Neural progenitor cell (in vitro differentiated cells): ENCODE measurements around the gene ATP5PB. TPM values are rescaled to one million over a fixed set of nuclear protein-coding genes. Genes with fewer than 3 reads are reported as not detected.
A peak's percentile ranks its signal among the peaks of the same experiment; 100 is the strongest.

ENCODE experiments used
- DNase-seq: peaks from one replicate; pipeline ENCODE4 v3.0.0-alpha.2; 2016; ENCODE audit warnings: low spot score
- H2AFZ ChIP-seq: fragments of 200-600 bp; sonication (generic); replicated peaks from 2 replicates; pipeline ENCODE4 v1.6.1; 2016; ENCODE audit warnings: antibody characterized with exemption
- H3F3A ChIP-seq: fragments of 200-600 bp; sonication (generic); 2 replicates; pipeline ENCODE4 v1.6.1; 2016; ENCODE audit warnings: antibody characterized with exemption, low read depth
- H3K27ac ChIP-seq: fragments of 200-600 bp; sonication (generic); 2 replicates; pipeline ENCODE4 v1.5.1; 2016; ENCODE audit warnings: mild to moderate bottlenecking
- H3K27me3 ChIP-seq: fragments of 200-600 bp; sonication (generic); 2 replicates; pipeline ENCODE4 v1.6.1; 2016; ENCODE audit warnings: mild to moderate bottlenecking, moderate library complexity
- H3K36me3 ChIP-seq: fragments of 200-600 bp; sonication (generic); 2 replicates; pipeline ENCODE4 v1.5.1; 2016
- H3K4me1 ChIP-seq: fragments of 200-600 bp; sonication (generic); 2 replicates; pipeline ENCODE4 v1.6.1; 2016; ENCODE audit warnings: mixed run types
- H3K4me2 ChIP-seq: fragments of 200-600 bp; sonication (generic); 2 replicates; pipeline ENCODE4 v1.6.1; 2016
- H3K4me3 ChIP-seq: fragments of 200-600 bp; sonication (generic); 2 replicates; pipeline ENCODE4 v1.5.1; 2016
- H3K79me2 ChIP-seq: fragments of 200-600 bp; sonication (generic); 2 replicates; pipeline ENCODE4 v1.6.1; 2016; ENCODE audit warnings: low read depth
- H3K9ac ChIP-seq: fragments of 200-600 bp; sonication (generic); 2 replicates; pipeline ENCODE4 v1.6.1; 2016
- H3K9me3 ChIP-seq: fragments of 200-600 bp; sonication (generic); 2 replicates; pipeline ENCODE4 v1.5.1; 2016; ENCODE audit warnings: low read depth
- H4K20me1 ChIP-seq: fragments of 200-600 bp; sonication (generic); 2 replicates; pipeline ENCODE4 v1.6.1; 2016; ENCODE audit warnings: low read depth
- H3K27ac Mint-ChIP-seq: 3 replicates; pipeline ENCODE4 v1.8.0; 2021; ENCODE audit warnings: mixed read lengths
- H3K27me3 Mint-ChIP-seq: 2 replicates; pipeline ENCODE4 v1.8.0; 2022; ENCODE audit warnings: low read depth, mild to moderate bottlenecking, inconsistent platforms, moderate library complexity, mixed read lengths; ENCODE audit not compliant: insufficient read depth
- H3K36me3 Mint-ChIP-seq: 3 replicates; pipeline ENCODE4 v1.8.0; 2021; ENCODE audit warnings: mixed read lengths
- H3K4me1 Mint-ChIP-seq: 3 replicates; pipeline ENCODE4 v1.8.0; 2021; ENCODE audit warnings: mixed read lengths
- H3K4me3 Mint-ChIP-seq: 3 replicates; pipeline ENCODE4 v1.8.0; 2021; ENCODE audit warnings: mild to moderate bottlenecking, moderate library complexity, mixed read lengths
- H3K9me3 Mint-ChIP-seq: 3 replicates; pipeline ENCODE4 v1.8.0; 2020; ENCODE audit warnings: mixed read lengths
- EZH2 ChIP-seq: fragments of 200-600 bp; sonication (generic); IDR thresholded peaks from 2 replicates; pipeline ENCODE4 v1.6.1; 2017; ENCODE audit warnings: antibody characterized with exemption, mild to moderate bottlenecking, moderate library complexity
- EZH2phosphoT487 ChIP-seq: fragments of 200-600 bp; sonication (generic); IDR thresholded peaks from 2 replicates; pipeline ENCODE4 v1.6.1; 2017; ENCODE audit warnings: antibody characterized with exemption
- total RNA-seq: library from RNA; depleted of rRNA; stranded (reverse); fragments of >200 nt; gene quantifications from 2 replicates; pipeline ENCODE4 v1.2.3, GENCODE V29; 2015; ENCODE audit warnings: low replicate concordance
- TF ChIP-seq, protein P1 (sequence below): fragments of 200-600 bp; sonication (generic); IDR thresholded peaks from 2 replicates; pipeline ENCODE4 v1.5.1; 2017; ENCODE audit warnings: antibody characterized with exemption, mild to moderate bottlenecking

The ATP5PB gene
- total RNA-seq, 1 donor from 2014 or later = 467 TPM

DNA sequence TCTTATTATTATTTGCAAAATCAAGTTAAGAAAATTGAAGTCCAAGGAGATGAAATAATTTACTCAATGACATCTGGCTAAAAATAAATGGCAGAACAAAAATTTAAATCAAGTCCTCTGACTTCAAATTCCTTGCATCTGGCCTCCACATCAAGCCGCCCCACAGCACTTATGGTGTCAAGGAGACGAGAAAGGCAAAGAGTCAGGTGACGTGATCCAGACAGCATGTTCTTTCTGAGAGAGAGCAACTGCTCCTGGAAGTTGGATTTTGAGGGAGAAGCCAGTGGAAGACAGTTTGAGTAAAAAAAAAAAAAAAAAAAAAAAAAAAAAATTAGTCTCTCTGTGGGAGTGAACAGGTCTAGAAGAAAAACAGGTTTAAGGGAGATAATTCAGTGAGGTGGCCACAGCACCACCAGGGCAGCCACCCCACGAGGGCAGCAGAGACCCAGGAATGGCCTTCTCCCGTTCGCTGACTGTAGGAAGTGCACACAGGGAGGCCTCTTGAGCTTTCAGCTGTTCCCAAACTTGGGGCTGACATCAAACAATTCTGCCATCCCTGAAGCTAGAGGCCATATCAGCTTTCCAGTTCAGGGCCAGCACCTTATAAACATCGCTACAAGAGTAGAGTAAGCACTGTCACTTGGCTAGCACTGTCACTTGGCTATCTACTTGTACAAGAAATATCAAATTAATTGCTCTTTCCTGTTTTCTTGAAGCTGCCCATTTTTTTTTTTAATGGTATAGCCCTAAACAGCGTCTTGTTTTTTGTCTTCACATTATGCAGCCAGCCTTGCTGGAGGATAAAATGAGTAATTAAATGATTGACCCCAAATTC is 32.3 kb downstream of the ATP5PB start:
- H2AFZ ChIP-seq = no peak overlapping the region
- H3K36me3 ChIP-seq = no peaks in the 10 kb centered on the region

DNA sequence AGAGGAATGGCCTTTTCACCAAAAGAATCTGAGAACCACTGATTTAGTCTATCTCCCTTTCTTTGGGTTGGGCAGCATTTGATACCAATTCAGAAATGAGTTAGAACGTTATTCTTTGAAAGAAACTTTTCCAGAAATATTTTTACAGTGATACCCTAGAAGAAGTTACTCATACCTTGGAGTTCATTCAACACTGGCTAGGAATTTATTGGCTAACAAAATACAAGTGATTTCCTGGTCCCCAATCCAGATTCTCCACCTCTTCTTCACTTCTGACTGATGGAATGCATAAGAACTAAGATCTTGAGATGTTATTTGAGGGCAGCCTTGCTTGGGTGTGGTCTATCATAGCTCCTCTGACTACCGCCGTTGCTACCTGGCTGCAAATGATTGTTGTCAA is 33.9 kb downstream of the ATP5PB start:
- no peaks in the 10 kb centered on the region for H3K79me2 ChIP-seq
- H4K20me1 ChIP-seq = no peaks in the 10 kb centered on the region
- no peaks in the 10 kb centered on the region for H3K36me3 ChIP-seq
- H3K4me1 ChIP-seq = no peaks in the 10 kb centered on the region
- H3K27ac ChIP-seq = no peak overlapping the region
- Mint-ChIP-seq H3K27me3 (no peaks in the 10 kb centered on the region), H3K36me3 (no peaks in the 10 kb centered on the region), H3K27ac (no peak overlapping the region), H3K4me1 (no peaks in the 10 kb centered on the region), H3K4me3 (no peak overlapping the region), H3K9me3 (no peaks in the 10 kb centered on the region)
- no peak overlapping the region for H3K4me3 ChIP-seq
- no peaks in the 10 kb centered on the region for H3K27me3 ChIP-seq
- DNase-seq = no peak
- no peak overlapping the region for H3K4me2 ChIP-seq
- TF ChIP-seq EZH2phosphoT487 = no peak
- TF ChIP-seq, protein P1, sequence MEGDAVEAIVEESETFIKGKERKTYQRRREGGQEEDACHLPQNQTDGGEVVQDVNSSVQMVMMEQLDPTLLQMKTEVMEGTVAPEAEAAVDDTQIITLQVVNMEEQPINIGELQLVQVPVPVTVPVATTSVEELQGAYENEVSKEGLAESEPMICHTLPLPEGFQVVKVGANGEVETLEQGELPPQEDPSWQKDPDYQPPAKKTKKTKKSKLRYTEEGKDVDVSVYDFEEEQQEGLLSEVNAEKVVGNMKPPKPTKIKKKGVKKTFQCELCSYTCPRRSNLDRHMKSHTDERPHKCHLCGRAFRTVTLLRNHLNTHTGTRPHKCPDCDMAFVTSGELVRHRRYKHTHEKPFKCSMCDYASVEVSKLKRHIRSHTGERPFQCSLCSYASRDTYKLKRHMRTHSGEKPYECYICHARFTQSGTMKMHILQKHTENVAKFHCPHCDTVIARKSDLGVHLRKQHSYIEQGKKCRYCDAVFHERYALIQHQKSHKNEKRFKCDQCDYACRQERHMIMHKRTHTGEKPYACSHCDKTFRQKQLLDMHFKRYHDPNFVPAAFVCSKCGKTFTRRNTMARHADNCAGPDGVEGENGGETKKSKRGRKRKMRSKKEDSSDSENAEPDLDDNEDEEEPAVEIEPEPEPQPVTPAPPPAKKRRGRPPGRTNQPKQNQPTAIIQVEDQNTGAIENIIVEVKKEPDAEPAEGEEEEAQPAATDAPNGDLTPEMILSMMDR = no peak
- no peak for TF ChIP-seq EZH2
- no peaks in the 10 kb centered on the region for H3K9me3 ChIP-seq
- H2AFZ ChIP-seq = no peak overlapping the region
- H3K9ac ChIP-seq = no peak overlapping the region
- no peaks in the 10 kb centered on the region for H3F3A ChIP-seq

More for the DNA sequence above, 32.3 kb downstream of the ATP5PB start:
- Mint-ChIP-seq H3K27ac (no peak overlapping the region), H3K4me1 (no peaks in the 10 kb centered on the region), H3K36me3 (no peaks in the 10 kb centered on the region), H3K9me3 (no peaks in the 10 kb centered on the region), H3K4me3 (no peak overlapping the region), H3K27me3 (no peaks in the 10 kb centered on the region)
- no peak overlapping the region for H3K4me3 ChIP-seq
- H3F3A ChIP-seq = no peaks in the 10 kb centered on the region
- peaks cover 7% of the 10 kb centered on the region for H3K4me1 ChIP-seq
- H3K79me2 ChIP-seq = no peaks in the 10 kb centered on the region
- no peak overlapping the region for H3K27ac ChIP-seq
- no peak overlapping the region for H3K4me2 ChIP-seq
- H3K9ac ChIP-seq = no peak overlapping the region
- TF ChIP-seq EZH2phosphoT487 (no peak), EZH2 (no peak)
- TF ChIP-seq, protein P1 = peak; percentile 69
- no peaks in the 10 kb centered on the region for H3K9me3 ChIP-seq
- DNase-seq = peak; percentile 79
- H3K27me3 ChIP-seq = no peaks in the 10 kb centered on the region
- no peaks in the 10 kb centered on the region for H4K20me1 ChIP-seq

DNA sequence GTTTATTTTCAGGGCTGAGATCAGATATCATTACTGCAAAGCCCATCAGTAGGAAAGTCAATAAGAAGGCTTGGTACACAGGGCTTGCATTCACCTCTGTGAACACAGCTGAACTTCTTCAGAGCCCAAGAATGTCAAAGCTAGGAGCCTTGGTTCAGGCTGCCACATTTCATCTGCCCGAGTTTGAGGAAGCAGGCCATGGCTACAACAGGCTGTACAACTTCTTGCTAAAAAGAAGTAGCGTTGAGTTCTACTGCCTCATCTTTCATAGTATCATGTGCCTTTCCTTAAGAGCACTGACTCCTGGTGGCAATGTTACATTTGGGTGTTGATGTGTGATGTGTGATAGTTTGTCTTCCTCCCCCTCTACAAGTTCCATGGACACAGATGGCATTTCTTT is 34.6 kb downstream of the ATP5PB start:
- H3K9me3 ChIP-seq = no peaks in the 10 kb centered on the region
- H3F3A ChIP-seq = no peaks in the 10 kb centered on the region
- no peak overlapping the region for H2AFZ ChIP-seq
- Mint-ChIP-seq H3K27ac (no peak overlapping the region), H3K27me3 (no peaks in the 10 kb centered on the region), H3K36me3 (no peaks in the 10 kb centered on the region), H3K4me3 (no peak overlapping the region), H3K9me3 (no peaks in the 10 kb centered on the region), H3K4me1 (no peaks in the 10 kb centered on the region)
- no peaks in the 10 kb centered on the region for H3K79me2 ChIP-seq
- H3K36me3 ChIP-seq = no peaks in the 10 kb centered on the region
- TF ChIP-seq, protein P1 = no peak
- TF ChIP-seq EZH2 = no peak
- TF ChIP-seq EZH2phosphoT487 = no peak
- no peaks in the 10 kb centered on the region for H4K20me1 ChIP-seq
- no peak overlapping the region for H3K27ac ChIP-seq
- no peak overlapping the region for H3K9ac ChIP-seq
- no peaks in the 10 kb centered on the region for H3K4me1 ChIP-seq
- no peak overlapping the region for H3K4me3 ChIP-seq
- H3K4me2 ChIP-seq = no peak overlapping the region
- no peak for DNase-seq
- no peaks in the 10 kb centered on the region for H3K27me3 ChIP-seq
